ENCODE data around the gene THYN1.

THYN1 gene

GRCh38 chr11:134207538-134208239 is 45.5 kb downstream of the THYN1 start:
- no peak for DNase-seq

- no peak for DNase-seq
Measured at GRCh38 chr11:134206185-134206584, 47.0 kb downstream of the THYN1 start.

- no peak for DNase-seq
Measured at GRCh38 chr11:134205729-134206128, 47.4 kb downstream of the THYN1 start.

GRCh38 chr11:134202661-134203060 is 50.5 kb downstream of the THYN1 start:
- no peak for DNase-seq

- no peak for DNase-seq
Measured at GRCh38 chr11:134200688-134201087, 52.5 kb downstream of the THYN1 start.

- DNase-seq = no peak
Measured at GRCh38 chr11:134199531-134199930, 53.6 kb downstream of the THYN1 start.
